GM12873 (cell line): ENCODE results near the gene ZNF341.
A peak's percentile ranks its signal among the peaks of the same experiment; 100 is the strongest.

Experiments used
- TF ChIP-seq, protein P1 (sequence below): IDR thresholded peaks from 2 replicates; pipeline ENCODE4 v1.5.1; 2012; ENCODE audit warnings: low read depth, mild to moderate bottlenecking, moderate library complexity, low read length, control low read depth; ENCODE audit not compliant: insufficient read depth; ENCODE audit errors: missing control alignments

ZNF341 gene

DNA sequence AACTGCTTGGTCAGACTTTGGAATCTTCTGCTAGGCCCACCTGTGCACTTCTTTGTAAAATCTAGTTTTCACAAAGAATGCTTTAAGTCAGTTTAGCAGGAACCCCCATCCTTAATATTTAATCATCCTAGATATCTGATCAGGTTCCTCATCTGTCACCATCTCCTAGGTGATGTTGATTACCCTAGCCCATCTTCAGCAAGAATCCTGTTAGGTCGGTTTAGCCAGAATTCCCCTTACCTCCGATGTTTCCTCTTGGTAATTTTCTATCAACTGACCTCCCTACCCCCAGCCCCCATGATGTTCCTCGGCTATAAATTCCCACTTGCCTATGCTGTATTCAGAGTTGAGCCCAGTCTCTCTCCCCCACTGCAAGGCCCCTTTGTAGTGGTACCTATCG is 2.7 kb upstream of the ZNF341 start:
- TF ChIP-seq, protein P1, sequence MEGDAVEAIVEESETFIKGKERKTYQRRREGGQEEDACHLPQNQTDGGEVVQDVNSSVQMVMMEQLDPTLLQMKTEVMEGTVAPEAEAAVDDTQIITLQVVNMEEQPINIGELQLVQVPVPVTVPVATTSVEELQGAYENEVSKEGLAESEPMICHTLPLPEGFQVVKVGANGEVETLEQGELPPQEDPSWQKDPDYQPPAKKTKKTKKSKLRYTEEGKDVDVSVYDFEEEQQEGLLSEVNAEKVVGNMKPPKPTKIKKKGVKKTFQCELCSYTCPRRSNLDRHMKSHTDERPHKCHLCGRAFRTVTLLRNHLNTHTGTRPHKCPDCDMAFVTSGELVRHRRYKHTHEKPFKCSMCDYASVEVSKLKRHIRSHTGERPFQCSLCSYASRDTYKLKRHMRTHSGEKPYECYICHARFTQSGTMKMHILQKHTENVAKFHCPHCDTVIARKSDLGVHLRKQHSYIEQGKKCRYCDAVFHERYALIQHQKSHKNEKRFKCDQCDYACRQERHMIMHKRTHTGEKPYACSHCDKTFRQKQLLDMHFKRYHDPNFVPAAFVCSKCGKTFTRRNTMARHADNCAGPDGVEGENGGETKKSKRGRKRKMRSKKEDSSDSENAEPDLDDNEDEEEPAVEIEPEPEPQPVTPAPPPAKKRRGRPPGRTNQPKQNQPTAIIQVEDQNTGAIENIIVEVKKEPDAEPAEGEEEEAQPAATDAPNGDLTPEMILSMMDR: no peak

DNA sequence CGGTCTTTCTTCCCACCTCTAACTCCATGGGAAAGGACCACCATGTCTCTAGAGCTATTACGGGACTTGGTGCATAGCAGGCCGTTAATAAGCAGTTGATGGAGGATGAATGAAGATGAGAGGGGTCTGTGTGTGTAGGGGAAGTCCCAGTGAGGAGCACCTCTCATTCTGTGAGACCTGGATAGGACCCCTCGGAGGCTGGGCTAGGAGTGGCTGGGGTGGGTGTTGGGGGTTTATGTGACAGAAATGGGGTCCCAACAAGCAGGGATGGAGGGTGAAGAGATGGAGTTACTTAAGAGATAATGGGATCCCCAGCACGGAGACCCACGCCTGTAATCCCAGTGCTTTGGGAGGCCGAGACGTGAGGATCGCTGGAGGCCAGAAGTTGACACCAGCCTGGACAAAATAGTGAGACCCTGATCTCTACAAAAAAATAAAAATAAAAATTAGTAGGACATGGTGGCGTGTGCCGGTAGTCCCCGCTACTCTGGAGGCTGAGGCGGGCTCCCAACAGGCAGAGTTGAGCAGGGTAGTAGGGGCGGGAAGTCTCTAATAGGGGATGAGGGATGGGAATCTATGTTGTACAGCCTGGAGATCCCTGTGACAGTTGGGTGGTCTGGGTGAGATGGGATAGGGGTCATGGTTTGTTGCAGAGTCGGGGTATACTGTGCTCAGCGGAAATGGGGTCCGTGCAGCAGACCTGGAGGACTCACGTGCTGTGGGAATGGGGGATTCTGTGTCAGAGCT is 677 bp upstream of the ZNF341 start:
- TF ChIP-seq, protein P1: no peak

DNA sequence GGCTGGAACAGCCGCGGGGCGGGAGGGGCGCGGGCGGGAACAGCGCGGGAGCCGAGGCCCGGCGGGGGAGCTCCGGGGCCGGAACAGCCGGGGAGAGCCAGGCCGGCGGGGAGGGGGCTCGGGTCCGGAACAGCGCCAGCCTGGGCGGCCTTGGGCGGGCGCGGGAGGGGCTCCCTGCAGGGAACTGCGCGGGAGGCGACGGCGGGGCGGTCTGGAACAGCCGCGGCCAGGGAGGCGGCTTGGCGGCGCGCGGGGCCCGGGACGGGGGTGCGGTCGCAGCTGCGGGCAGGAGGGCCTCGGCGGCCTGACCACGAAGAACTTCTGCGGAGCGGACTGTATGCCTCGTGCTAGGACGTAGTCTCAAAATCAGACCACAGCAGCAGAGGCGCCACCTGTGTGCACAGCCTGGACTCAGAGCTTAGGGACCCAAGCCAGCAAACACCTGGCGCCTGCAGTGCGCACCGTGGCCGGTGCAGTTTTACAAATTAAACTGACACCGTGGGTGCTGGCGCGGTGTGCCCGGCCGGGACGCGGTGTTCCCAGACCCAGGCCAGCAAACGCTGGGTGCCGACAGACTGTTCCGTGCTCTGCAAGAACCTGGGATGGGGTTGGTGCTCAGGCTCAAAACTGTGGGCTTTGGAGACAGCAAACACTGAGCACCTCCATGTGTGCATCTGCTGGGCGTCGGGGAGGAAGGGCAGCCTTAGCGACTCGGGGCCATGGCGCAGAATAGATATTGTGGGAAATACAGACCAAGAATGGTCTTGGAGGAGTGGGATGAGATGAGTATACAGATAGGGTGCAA is 572 bp downstream of the ZNF341 start:
- TF ChIP-seq, protein P1: peak; percentile 31

DNA sequence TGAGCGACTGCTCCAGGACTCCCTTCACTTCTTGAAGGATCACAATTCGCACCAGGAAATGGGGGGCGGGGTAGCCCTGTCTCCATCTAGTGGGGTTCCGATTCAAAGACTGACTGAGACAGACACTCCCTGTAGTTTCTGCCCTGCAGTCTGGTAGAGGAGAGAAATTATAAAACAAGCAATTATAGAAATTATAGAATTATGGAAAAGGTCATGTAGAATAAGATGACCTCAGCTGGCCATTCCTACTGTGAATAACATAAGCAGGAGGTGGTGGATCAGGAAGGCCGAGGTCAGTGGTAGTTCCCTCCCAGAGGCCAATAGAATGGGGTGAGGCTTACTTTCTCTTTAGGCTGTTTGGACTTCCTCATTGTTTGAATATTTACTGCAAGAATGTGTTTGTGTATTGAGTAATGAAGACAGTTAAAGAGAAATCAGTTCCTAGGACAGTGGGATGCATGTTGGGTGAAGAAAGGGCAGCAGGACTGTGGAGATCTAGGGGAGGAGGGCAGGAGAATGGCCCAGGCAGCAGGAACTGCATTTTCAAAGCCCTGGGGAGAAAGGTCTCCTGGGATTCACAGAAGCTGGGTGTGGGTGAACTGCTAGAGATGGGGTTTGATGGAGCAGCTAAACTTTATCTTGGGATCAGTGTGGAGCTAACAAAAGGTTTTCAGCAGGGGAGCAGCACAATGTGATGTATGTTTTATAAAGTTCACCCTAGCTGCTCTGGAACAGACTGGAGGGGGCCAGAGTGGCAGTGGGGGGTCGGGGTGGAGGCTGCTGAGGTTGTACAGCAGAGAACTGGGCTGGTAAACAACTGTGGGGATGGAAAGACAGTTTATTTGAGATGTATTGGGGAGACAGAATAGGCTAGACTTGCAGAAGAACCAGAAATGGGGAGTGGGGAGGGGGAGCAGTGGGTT is 2.1 kb downstream of the ZNF341 start:
- TF ChIP-seq, protein P1: no peak

DNA sequence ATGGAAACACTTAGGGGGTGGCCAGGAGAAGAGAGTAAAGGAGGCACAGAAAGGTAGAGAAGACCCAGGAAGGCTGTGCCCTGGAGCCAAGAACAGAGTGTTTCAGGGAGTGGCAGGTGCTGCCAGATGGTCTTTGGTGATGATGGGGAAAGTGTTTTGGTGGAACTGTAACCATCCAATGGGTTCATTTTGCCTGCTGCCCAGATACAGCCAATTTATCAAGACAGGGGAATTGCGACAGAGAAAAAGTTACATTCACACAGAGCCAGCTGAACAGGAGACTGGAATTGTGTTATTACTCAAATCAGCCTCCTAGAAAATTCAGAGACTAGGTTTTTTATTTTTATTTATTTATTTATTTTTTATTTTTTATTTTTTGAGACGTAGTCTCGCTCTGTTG is 5.2 kb downstream of the ZNF341 start:
- TF ChIP-seq, protein P1: no peak

DNA sequence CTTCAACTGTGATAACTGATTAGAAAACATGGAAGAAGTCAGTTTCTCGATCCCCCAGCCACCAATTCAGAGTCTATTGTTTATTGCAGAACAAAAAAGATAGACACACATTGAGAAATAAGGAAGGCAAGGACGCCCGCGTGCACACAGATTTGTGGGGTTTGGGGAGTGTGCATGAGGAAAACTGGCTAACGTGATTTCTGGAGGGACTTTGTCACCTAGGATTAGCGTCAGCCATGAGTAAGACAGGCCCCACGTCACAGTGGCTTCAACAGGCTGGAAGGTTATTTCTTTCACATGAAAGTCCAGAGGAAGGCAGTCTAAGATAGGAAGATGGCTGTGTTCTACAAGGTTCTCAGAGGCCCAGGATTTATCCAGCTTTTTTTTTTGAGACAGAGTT is 7.7 kb downstream of the ZNF341 start:
- TF ChIP-seq, protein P1: no peak
